BE2C (cell line): ENCODE data around the gene PRMT7.

Experiments
- DNase-seq: peaks from one replicate; pipeline ENCODE4 v3.0.0-alpha.2; 2020
- H3K27me3 ChIP-seq: fragments of 250-450 bp; sonication (Bioruptor Pico); 2 replicates; pipeline ENCODE4 v1.5.1; 2020; ENCODE audit warnings: mild to moderate bottlenecking
- H3K36me3 ChIP-seq: fragments of 250-450 bp; sonication (Bioruptor Pico); 2 replicates; pipeline ENCODE4 v1.5.1; 2020; ENCODE audit warnings: mild to moderate bottlenecking
- H3K4me1 ChIP-seq: fragments of 250-450 bp; sonication (Bioruptor Pico); 2 replicates; pipeline ENCODE4 v1.5.1; 2020
- H3K4me3 ChIP-seq: 2 replicates; pipeline ENCODE4 v1.5.1; 2011; ENCODE audit warnings: low read depth, low read length
- H3K9me3 ChIP-seq: fragments of 250-450 bp; sonication (Bioruptor Pico); 2 replicates; pipeline ENCODE4 v1.5.1; 2020
- TF ChIP-seq, protein P1 (sequence below): IDR thresholded peaks from 2 replicates; pipeline ENCODE4 v1.5.1; 2012; ENCODE audit warnings: mild to moderate bottlenecking, low read depth, low read length

The PRMT7 gene

DNA sequence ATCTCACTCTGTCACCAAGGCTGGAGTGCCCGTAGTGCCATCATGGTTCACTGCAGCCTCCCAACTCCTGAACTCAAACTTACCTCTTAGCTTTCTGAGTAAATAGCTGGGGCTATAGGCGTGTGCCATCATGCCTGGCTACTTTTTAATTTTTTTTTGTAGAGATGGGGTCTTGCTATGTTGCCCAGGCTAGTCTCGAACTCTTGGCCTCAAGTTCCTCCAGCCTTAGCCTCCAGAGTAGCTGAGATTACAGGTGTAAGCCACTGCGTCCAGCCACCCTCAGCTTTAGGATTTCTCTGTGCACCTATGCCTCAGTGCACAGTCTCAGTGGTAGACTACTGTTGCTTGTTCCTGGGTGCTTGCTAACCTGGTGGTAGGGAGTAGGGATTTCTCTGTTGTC lies 41.0 kb upstream of the PRMT7 start:
- no peak for DNase-seq
- Histone ChIP-seq H3K27me3 (no peaks in the 10 kb centered on the region), H3K9me3 (no peaks in the 10 kb centered on the region), H3K36me3 (peaks cover 34% of the 10 kb centered on the region), H3K4me3 (no peak overlapping the region), H3K4me1 (peaks cover 6% of the 10 kb centered on the region; the same call in 1 of the 2 replicates)
- TF ChIP-seq, protein P1, sequence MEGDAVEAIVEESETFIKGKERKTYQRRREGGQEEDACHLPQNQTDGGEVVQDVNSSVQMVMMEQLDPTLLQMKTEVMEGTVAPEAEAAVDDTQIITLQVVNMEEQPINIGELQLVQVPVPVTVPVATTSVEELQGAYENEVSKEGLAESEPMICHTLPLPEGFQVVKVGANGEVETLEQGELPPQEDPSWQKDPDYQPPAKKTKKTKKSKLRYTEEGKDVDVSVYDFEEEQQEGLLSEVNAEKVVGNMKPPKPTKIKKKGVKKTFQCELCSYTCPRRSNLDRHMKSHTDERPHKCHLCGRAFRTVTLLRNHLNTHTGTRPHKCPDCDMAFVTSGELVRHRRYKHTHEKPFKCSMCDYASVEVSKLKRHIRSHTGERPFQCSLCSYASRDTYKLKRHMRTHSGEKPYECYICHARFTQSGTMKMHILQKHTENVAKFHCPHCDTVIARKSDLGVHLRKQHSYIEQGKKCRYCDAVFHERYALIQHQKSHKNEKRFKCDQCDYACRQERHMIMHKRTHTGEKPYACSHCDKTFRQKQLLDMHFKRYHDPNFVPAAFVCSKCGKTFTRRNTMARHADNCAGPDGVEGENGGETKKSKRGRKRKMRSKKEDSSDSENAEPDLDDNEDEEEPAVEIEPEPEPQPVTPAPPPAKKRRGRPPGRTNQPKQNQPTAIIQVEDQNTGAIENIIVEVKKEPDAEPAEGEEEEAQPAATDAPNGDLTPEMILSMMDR = no peak

DNA sequence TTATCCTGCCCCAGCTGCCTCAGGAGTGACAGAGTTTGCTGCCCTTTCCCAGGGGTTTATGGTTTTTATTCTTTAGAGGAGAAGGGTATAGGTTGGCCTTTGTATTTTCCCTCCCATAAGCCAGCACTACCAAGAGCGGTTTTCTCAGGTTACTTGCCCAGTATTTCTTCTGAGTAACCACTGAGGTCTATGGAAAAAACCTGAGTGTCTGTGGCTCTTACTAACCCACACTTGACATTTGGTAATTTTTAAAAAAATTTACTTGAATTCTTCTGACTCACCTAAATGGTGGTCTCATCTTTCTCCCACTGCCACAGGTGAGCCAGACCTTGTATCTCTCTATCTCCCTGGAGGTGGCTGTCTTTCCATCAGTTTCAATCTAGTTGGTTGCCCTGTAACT lies 40.5 kb upstream of the PRMT7 start:
- H3K9me3 ChIP-seq = no peaks in the 10 kb centered on the region

DNA sequence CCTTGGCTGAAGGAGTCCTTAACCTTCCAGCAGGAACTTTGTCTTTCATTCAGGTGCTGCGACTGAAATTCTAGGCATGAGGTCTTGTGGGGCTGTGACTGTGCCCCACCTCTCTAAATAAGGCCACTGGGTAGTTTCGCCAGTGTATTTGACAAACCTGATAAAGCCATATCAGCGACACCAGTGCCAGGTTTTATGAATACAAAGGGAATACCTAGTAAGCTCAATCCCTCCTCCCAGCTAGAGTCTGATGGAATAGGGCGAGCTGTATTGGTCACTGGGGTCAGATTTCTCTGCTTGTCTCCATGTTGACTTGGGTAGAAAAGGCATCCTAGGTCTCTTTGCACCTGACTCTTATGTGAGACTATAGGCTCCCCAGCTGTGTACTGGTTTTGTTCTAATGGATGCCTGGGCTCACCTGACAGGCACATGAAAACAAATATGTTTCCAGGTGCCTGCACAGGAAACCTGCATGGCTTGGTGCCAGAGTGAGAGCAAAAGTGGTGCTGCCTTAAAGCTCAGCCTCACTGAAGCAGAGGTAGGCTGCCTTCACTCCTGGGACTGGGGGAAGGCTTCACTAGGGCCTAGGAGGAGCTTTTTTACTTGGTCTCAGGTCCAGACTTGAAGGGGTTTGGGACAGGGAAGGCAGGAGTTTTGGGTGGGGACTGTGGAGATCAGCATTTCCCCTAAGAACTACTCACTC lies 38.2 kb upstream of the PRMT7 start:
- Histone ChIP-seq H3K4me1 (peaks cover 3% of the 10 kb centered on the region; the same call in 1 of the 2 replicates), H3K9me3 (no peaks in the 10 kb centered on the region), H3K4me3 (no peak overlapping the region), H3K36me3 (peaks cover 42% of the 10 kb centered on the region), H3K27me3 (no peaks in the 10 kb centered on the region)
- no peak for DNase-seq
- TF ChIP-seq, protein P1 = no peak

More for the DNA sequence above, 40.5 kb upstream of the PRMT7 start:
- Histone ChIP-seq H3K4me3 (no peak overlapping the region), H3K4me1 (peaks cover 6% of the 10 kb centered on the region; the same call in 1 of the 2 replicates), H3K27me3 (no peaks in the 10 kb centered on the region), H3K36me3 (peaks cover 36% of the 10 kb centered on the region)
- DNase-seq = no peak
- TF ChIP-seq, protein P1 = no peak

DNA sequence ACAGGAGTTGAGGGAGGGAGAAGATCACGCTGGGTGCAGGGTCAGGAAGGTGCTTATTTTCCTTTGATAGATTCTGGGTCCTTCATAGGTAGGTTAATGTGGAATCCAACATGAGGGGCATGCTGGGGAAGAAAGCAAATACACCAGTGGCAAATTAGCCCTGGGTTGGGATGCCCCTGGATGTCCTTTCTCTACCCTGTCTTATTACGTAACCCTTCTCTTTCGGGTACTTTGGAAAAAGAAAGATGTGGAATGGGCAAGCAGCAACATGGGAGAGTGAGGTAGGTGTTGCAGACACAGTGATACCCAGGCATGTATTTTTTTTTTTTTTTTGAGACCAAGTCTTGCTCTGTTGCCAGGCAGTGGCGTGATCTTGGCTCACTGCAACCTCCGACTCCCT lies 37.4 kb upstream of the PRMT7 start:
- Histone ChIP-seq H3K4me1 (no peaks in the 10 kb centered on the region), H3K9me3 (no peaks in the 10 kb centered on the region), H3K36me3 (peaks cover 45% of the 10 kb centered on the region), H3K4me3 (no peak overlapping the region), H3K27me3 (no peaks in the 10 kb centered on the region)
- no peak for DNase-seq
- TF ChIP-seq, protein P1 = no peak

DNA sequence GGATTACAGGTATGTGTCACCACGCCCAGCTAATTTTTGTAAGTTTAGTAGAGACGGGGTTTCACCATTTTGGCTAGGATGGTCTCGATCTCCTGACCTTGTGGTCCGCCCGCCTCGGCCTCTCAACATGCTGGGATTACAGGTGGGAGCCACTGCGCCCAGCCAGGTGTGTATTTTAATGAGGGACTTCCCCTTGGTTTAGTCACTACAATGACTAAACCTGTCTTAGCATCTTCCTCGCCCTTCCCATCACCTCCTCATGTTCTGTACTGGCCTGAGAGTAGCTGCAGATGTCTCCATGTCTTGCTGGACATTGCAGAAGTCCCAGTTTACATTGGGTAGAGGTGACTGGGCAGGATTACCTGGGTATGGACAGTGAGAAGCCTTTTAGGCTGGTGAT lies 36.9 kb upstream of the PRMT7 start:
- TF ChIP-seq, protein P1 = no peak

DNA sequence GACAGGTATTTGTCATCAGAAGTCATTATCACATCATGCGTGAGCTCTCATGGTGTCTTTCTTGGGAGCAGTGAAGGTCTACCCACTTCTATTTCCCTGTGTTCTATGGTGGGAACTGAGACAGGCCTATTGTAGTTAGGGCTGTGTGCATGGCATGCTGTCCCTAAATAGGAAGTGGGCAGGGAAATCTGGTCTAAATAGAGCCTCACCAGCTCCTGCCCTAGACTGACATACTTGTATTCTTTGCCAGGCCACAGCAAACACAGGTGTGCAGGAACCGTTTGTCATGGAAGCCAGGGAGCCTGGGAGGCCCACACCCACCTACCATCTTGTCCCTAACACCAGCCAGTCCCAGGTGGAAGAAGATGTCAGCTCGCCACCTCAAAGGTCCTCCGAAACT lies 36.4 kb upstream of the PRMT7 start:
- TF ChIP-seq, protein P1 = no peak
- Histone ChIP-seq H3K4me1 (no peaks in the 10 kb centered on the region), H3K4me3 (no peak overlapping the region), H3K9me3 (no peaks in the 10 kb centered on the region), H3K36me3 (peaks cover 45% of the 10 kb centered on the region), H3K27me3 (no peaks in the 10 kb centered on the region)
- DNase-seq = no peak

More for the DNA sequence above, 36.9 kb upstream of the PRMT7 start:
- Histone ChIP-seq H3K4me3 (no peak overlapping the region), H3K27me3 (no peaks in the 10 kb centered on the region), H3K4me1 (no peaks in the 10 kb centered on the region), H3K9me3 (no peaks in the 10 kb centered on the region), H3K36me3 (peaks cover 45% of the 10 kb centered on the region)
- DNase-seq = no peak
